Keratinocyte (primary cell): ENCODE measurements around the gene PIGH.

Experiments
- CTCF ChIP-seq, 3 experiments: IDR thresholded peaks in 1 of 3; conservative IDR thresholded peaks in 1 of 3; optimal IDR thresholded peaks in 1 of 3; 2 replicates in 2 of 3; 3 replicates in 1 of 3; pipeline versions ENCODE3 to v1.5.1; 2011; ENCODE audit warnings: low read length in 3 of 3, mild to moderate bottlenecking in 3 of 3, moderate library complexity in 2 of 3, control low read depth in 1 of 3, inconsistent platforms in 1 of 3; ENCODE audit not compliant: insufficient read depth in 2 of 3; ENCODE audit errors: extremely low read depth in 1 of 3
- EZH2 ChIP-seq: IDR thresholded peaks from one replicate; pipeline ENCODE4 v1.6.1; 2012; ENCODE audit warnings: inconsistent platforms, mild to moderate bottlenecking, low read length, moderate library complexity

GRCh38 chr14:67602076-67602475, 2.0 kb upstream of the PIGH start:
- TF ChIP-seq CTCF (optimal IDR thresholded peaks at IDR 0.05 in 1 of 3, IDR thresholded peaks at IDR 0.05 in 1 of 3, conservative IDR thresholded peaks at IDR 0.05 in 1 of 3; ENCODE audit: extremely low read depth in 1 of 3, insufficient read depth in 2 of 3, low read length in 3 of 3): no peak
- TF ChIP-seq EZH2: no peak
